MM.1S (cell line): ENCODE results near the gene GRIK1.
"Not testable (repeated sequence)": the region's sequence is repeated elsewhere in the genome, so short reads cannot be mapped to it uniquely, and the experiment has no call there.

Experiments
- DNase-seq: peaks from one replicate; pipeline ENCODE4 v3.0.0-alpha.2; 2015
- H2AFZ ChIP-seq: fragments of 300-600 bp; sonication (generic); 2 replicates; pipeline ENCODE4 v1.6.0; 2016; ENCODE audit warnings: antibody characterized with exemption, low read length
- H3F3A ChIP-seq: fragments of 300-600 bp; sonication (generic); 2 replicates; pipeline ENCODE4 v1.6.1; 2016; ENCODE audit warnings: mild to moderate bottlenecking, antibody characterized with exemption, low read length, moderate library complexity, mixed read lengths; ENCODE audit not compliant: insufficient read depth
- H3K27ac ChIP-seq: fragments of 300-600 bp; sonication (generic); 2 replicates; pipeline ENCODE4 v1.5.1; 2016; ENCODE audit warnings: mild to moderate bottlenecking, low read length
- H3K27me3 ChIP-seq: fragments of 300-600 bp; sonication (generic); replicated peaks from 2 replicates; pipeline ENCODE4 v1.6.0; 2016; ENCODE audit warnings: low read length; ENCODE audit not compliant: insufficient read depth
- H3K36me3 ChIP-seq: fragments of 300-600 bp; sonication (generic); replicated peaks from 2 replicates; pipeline ENCODE4 v1.6.1; 2016; ENCODE audit warnings: mild to moderate bottlenecking, low read length, mixed read lengths; ENCODE audit not compliant: insufficient read depth
- H3K4me1 ChIP-seq: fragments of 300-600 bp; sonication (generic); 2 replicates; pipeline ENCODE4 v1.6.1; 2016; ENCODE audit warnings: low read length, mixed read lengths
- H3K4me2 ChIP-seq: fragments of 300-600 bp; sonication (generic); 2 replicates; pipeline ENCODE4 v1.6.0; 2016; ENCODE audit warnings: low read depth, low read length
- H3K4me3 ChIP-seq: fragments of 300-600 bp; sonication (generic); 2 replicates; pipeline ENCODE4 v1.5.1; 2016; ENCODE audit warnings: low read length, mixed read lengths
- H3K79me2 ChIP-seq: fragments of 300-600 bp; sonication (generic); 2 replicates; pipeline ENCODE4 v1.6.1; 2016; ENCODE audit warnings: mixed run types, low read length, mixed read lengths
- H3K9ac ChIP-seq: fragments of 300-600 bp; sonication (generic); 2 replicates; pipeline ENCODE4 v1.6.1; 2016; ENCODE audit warnings: low read length, mixed read lengths
- H3K9me2 ChIP-seq: fragments of 300-600 bp; sonication (generic); replicated peaks from 2 replicates; pipeline ENCODE4 v1.6.1; 2016; ENCODE audit warnings: mild to moderate bottlenecking, low read length, mixed read lengths; ENCODE audit not compliant: insufficient read depth
- H3K9me3 ChIP-seq: fragments of 300-600 bp; sonication (generic); replicated peaks from 2 replicates; pipeline ENCODE4 v1.6.1; 2016; ENCODE audit warnings: mild to moderate bottlenecking, low read length, mixed read lengths; ENCODE audit not compliant: insufficient read depth
- H4K20me1 ChIP-seq: fragments of 300-600 bp; sonication (generic); 2 replicates; pipeline ENCODE4 v1.6.1; 2016; ENCODE audit warnings: mild to moderate bottlenecking, low read length, moderate library complexity, mixed read lengths; ENCODE audit not compliant: insufficient read depth
- EZH2 ChIP-seq: fragments of 300-600 bp; sonication (generic); optimal IDR thresholded peaks from 2 replicates; pipeline ENCODE3; 2017; ENCODE audit warnings: low read depth, mild to moderate bottlenecking, antibody characterized with exemption, low read length, mixed read lengths
- EZH2phosphoT487 ChIP-seq: fragments of 300-600 bp; sonication (generic); IDR thresholded peaks from 2 replicates; pipeline ENCODE4 v1.6.1; 2018; ENCODE audit warnings: antibody characterized with exemption, low read length
- TF ChIP-seq, protein P1 (sequence below): fragments of 300-600 bp; sonication (generic); IDR thresholded peaks from 2 replicates; pipeline ENCODE4 v1.5.1; 2016; ENCODE audit warnings: antibody characterized with exemption, low read length, mixed read lengths

GRIK1 gene

DNA sequence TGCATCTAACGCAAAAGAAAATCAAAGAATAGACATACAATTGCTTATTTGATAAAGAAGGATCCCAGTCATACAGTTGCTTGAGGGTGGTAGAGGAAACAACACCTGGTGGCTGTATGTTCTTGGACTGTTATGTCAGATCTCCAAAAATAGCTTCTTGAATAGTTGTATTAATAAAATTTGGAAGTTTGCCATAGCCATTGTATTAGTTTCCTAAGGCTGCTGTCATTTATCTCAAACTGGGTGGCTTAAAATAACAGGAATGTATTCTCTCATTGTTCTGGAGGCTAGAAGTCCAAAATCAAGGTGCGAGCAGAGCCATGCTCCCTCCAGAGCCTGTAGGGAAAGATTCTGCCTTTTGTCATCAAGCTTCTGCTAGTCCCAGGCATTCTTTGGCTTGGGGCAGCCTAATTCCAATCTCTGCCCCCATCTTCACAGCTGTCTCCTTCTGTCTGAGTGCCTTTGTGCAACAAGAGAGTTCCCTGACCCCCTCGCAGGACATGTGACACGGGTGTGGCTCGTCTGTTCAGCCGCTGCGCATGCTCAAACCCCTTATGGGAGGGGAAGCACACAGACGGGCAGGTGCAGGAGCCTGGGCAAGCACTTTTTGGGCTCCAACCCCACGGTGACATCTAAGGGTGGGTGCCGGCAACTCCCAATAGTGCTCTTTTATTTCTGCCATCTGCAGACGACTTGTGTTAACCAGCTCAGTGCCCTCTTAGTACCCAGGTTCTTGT lies 21.7 kb upstream of the GRIK1 start:
- TF ChIP-seq EZH2: no peak
- no peak for TF ChIP-seq EZH2phosphoT487
- TF ChIP-seq, protein P1, sequence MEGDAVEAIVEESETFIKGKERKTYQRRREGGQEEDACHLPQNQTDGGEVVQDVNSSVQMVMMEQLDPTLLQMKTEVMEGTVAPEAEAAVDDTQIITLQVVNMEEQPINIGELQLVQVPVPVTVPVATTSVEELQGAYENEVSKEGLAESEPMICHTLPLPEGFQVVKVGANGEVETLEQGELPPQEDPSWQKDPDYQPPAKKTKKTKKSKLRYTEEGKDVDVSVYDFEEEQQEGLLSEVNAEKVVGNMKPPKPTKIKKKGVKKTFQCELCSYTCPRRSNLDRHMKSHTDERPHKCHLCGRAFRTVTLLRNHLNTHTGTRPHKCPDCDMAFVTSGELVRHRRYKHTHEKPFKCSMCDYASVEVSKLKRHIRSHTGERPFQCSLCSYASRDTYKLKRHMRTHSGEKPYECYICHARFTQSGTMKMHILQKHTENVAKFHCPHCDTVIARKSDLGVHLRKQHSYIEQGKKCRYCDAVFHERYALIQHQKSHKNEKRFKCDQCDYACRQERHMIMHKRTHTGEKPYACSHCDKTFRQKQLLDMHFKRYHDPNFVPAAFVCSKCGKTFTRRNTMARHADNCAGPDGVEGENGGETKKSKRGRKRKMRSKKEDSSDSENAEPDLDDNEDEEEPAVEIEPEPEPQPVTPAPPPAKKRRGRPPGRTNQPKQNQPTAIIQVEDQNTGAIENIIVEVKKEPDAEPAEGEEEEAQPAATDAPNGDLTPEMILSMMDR: no peak
- no peaks in the 10 kb centered on the region for H3F3A ChIP-seq

GRCh38 chr21:29958551-29958950 lies 18.8 kb upstream of the GRIK1 start:
- H3K9me2 ChIP-seq: no peaks in the 10 kb centered on the region
- H3K27ac ChIP-seq: no peak overlapping the region
- TF ChIP-seq EZH2phosphoT487 (no peak), EZH2 (no peak)
- TF ChIP-seq, protein P1: no peak
- H3K36me3 ChIP-seq: no peaks in the 10 kb centered on the region
- H3K9me3 ChIP-seq: no peaks in the 10 kb centered on the region
- H3K4me2 ChIP-seq: no peak overlapping the region
- H3K27me3 ChIP-seq: no peaks in the 10 kb centered on the region
- no peak overlapping the region for H3K4me3 ChIP-seq
- H3K9ac ChIP-seq: no peak overlapping the region
- no peaks in the 10 kb centered on the region for H3F3A ChIP-seq
- no peaks in the 10 kb centered on the region for H4K20me1 ChIP-seq
- no peak for DNase-seq
- H2AFZ ChIP-seq: no peak overlapping the region
- H3K4me1 ChIP-seq: no peaks in the 10 kb centered on the region
- no peaks in the 10 kb centered on the region for H3K79me2 ChIP-seq

More for the DNA sequence above, 21.7 kb upstream of the GRIK1 start:
- H3K79me2 ChIP-seq: no peaks in the 10 kb centered on the region
- H4K20me1 ChIP-seq: no peaks in the 10 kb centered on the region
- no peaks in the 10 kb centered on the region for H3K27me3 ChIP-seq
- no peaks in the 10 kb centered on the region for H3K9me3 ChIP-seq
- H3K9ac ChIP-seq: no peak overlapping the region
- H3K36me3 ChIP-seq: no peaks in the 10 kb centered on the region
- H3K4me3 ChIP-seq: no peak overlapping the region
- H2AFZ ChIP-seq: no peak overlapping the region
- H3K4me1 ChIP-seq: no peaks in the 10 kb centered on the region
- no peak for DNase-seq
- no peak overlapping the region for H3K4me2 ChIP-seq
- H3K27ac ChIP-seq: no peak overlapping the region
- no peaks in the 10 kb centered on the region for H3K9me2 ChIP-seq

- not testable (repeated sequence) for H2AFZ ChIP-seq, H3K4me2 ChIP-seq, H3K9me2 ChIP-seq, DNase-seq, H3K36me3 ChIP-seq, H3K79me2 ChIP-seq, H3K4me1 ChIP-seq, H3K27me3 ChIP-seq, H4K20me1 ChIP-seq, H3K27ac ChIP-seq, H3K9me3 ChIP-seq, H3K4me3 ChIP-seq, H3F3A ChIP-seq, H3K9ac ChIP-seq
Measured at GRCh38 chr21:29958035-29958434, 18.2 kb upstream of the GRIK1 start.

DNA sequence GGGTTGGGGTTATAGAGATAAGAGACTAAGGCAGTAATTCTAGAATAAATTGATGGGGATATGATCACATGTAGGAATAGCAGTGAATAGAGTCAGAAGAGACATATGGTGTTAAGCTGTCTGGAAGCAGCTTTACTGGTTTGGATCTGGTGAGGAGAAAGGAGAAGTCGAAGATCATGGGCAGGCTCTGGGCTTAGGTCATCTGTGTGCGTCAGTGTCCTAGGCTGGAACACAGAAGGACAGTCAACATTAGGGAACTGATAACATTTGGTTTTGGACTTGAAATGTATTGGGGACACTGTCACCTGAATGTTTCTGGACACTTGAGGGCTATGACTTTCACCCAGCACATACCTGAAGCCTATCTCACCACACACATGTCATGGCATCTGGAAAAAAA lies 13.9 kb upstream of the GRIK1 start:
- no peaks in the 10 kb centered on the region for H3K36me3 ChIP-seq

More for the DNA sequence above, 13.9 kb upstream of the GRIK1 start:
- Histone ChIP-seq H2AFZ (no peak overlapping the region), H3K9me2 (no peaks in the 10 kb centered on the region), H3F3A (no peaks in the 10 kb centered on the region), H3K79me2 (no peaks in the 10 kb centered on the region), H3K27me3 (no peaks in the 10 kb centered on the region), H3K4me2 (no peak overlapping the region), H3K9ac (no peak overlapping the region), H4K20me1 (no peaks in the 10 kb centered on the region), H3K4me1 (no peaks in the 10 kb centered on the region), H3K9me3 (no peaks in the 10 kb centered on the region), H3K27ac (no peak overlapping the region), H3K4me3 (no peak overlapping the region)
- no peak for DNase-seq
- TF ChIP-seq EZH2 (no peak), EZH2phosphoT487 (no peak)
- TF ChIP-seq, protein P1: no peak
